ENCODE measurements around the gene ENTPD8.

DNA sequence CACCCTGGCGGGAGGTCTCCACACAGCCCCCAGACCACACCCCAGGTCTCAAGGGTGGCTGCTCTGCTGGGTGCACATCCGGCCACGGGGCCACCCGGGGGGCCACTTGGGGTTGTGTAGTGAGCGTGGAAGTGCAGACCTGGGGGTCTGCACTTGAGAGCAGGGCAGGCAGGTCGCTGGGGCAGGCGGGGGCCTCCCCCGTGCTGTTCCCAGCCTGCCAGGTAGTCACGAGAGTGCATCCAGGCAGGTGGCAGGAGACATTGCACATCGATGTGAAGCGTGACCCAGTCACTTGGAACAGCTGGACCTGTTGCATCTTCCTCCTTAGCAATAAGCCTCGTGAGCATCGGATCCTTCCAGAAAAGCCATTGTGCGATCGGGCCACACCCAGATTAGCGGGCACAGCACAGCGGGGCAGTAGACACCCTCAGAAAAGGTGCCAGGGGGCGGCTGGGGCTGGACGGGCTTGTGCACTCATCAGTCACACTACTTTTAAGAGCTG is 4.8 kb upstream of the ENTPD8 start:
- TF ChIP-seq, protein P1, sequence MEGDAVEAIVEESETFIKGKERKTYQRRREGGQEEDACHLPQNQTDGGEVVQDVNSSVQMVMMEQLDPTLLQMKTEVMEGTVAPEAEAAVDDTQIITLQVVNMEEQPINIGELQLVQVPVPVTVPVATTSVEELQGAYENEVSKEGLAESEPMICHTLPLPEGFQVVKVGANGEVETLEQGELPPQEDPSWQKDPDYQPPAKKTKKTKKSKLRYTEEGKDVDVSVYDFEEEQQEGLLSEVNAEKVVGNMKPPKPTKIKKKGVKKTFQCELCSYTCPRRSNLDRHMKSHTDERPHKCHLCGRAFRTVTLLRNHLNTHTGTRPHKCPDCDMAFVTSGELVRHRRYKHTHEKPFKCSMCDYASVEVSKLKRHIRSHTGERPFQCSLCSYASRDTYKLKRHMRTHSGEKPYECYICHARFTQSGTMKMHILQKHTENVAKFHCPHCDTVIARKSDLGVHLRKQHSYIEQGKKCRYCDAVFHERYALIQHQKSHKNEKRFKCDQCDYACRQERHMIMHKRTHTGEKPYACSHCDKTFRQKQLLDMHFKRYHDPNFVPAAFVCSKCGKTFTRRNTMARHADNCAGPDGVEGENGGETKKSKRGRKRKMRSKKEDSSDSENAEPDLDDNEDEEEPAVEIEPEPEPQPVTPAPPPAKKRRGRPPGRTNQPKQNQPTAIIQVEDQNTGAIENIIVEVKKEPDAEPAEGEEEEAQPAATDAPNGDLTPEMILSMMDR (IDR thresholded peaks at IDR 0.05; ENCODE audit: insufficient read depth, low read length): no peak
- TF ChIP-seq POLR2AphosphoS5 (IDR thresholded peaks at IDR 0.05; ENCODE audit: low read depth): no peak
